Caco-2 (cell line): ENCODE results near the gene A2M. TPM values are rescaled to one million over a fixed set of nuclear protein-coding genes. Genes with fewer than 3 reads are reported as not detected.

Experiments used
- BruUV-seq: library from RNA; stranded (reverse); fragments of 400-500 nt; replicated peaks from 2 replicates; lab custom pipeline; 2021; lab: Mats Ljungman, UMichigan
- CTCF ChIA-PET: fragments of 300-600 bp; sonication (Branson Sonifier 250); formaldehyde crosslinking; loops from one replicate; lab custom pipeline; 2022; ENCODE audit warnings: antibody characterized with exemption; lab: Charles Lee
- POLR2A ChIA-PET: fragments of 300-600 bp; sonication (Branson Sonifier 250); formaldehyde crosslinking; loops from one replicate; lab custom pipeline; 2022; ENCODE audit warnings: antibody characterized with exemption; lab: Charles Lee
- DNase-seq, 2 experiments: peaks; one replicate each; pipeline versions ENCODE4 v3.0.0 to v3.0.0-alpha.2; 2020 to 2022
- H3K27me3 ChIP-seq: replicated peaks from 2 replicates; pipeline ENCODE4 v1.6.0; 2011; ENCODE audit warnings: low read length; ENCODE audit not compliant: control insufficient read depth, insufficient read depth
- H3K36me3 ChIP-seq: 2 replicates; pipeline ENCODE4 v1.5.1; 2011; ENCODE audit warnings: low read length; ENCODE audit not compliant: control insufficient read depth, insufficient read depth
- H3K4me1 ChIP-seq: fragments of 250-450 bp; sonication (Bioruptor Pico); 2 replicates; pipeline ENCODE4 v1.5.1; 2020; ENCODE audit warnings: mild to moderate bottlenecking
- H3K4me3 ChIP-seq: 2 replicates; pipeline ENCODE4 v1.5.1; 2011; ENCODE audit warnings: low read depth, mild to moderate bottlenecking, control low read depth, low read length
- H3K9me3 ChIP-seq: fragments of 250-450 bp; sonication (Bioruptor Pico); 2 replicates; pipeline ENCODE4 v1.5.1; 2020; ENCODE audit warnings: mild to moderate bottlenecking, moderate library complexity
- H3K27ac Mint-ChIP-seq: one replicate; pipeline ENCODE4 v1.8.0; 2022; ENCODE audit warnings: mixed read lengths; ENCODE audit not compliant: unreplicated experiment
- H3K27me3 Mint-ChIP-seq: one replicate; pipeline ENCODE4 v1.8.0; 2022; ENCODE audit warnings: mixed read lengths; ENCODE audit not compliant: insufficient read depth, unreplicated experiment
- H3K36me3 Mint-ChIP-seq: one replicate; pipeline ENCODE4 v1.8.0; 2022; ENCODE audit warnings: mild to moderate bottlenecking, mixed read lengths; ENCODE audit not compliant: insufficient read depth, unreplicated experiment
- H3K4me1 Mint-ChIP-seq: one replicate; pipeline ENCODE4 v1.8.0; 2022; ENCODE audit warnings: low read depth, mixed read lengths; ENCODE audit not compliant: unreplicated experiment
- H3K4me3 Mint-ChIP-seq: one replicate; pipeline ENCODE4 v1.8.0; 2022; ENCODE audit warnings: mild to moderate bottlenecking, moderate library complexity, mixed read lengths; ENCODE audit not compliant: unreplicated experiment
- H3K9me3 Mint-ChIP-seq: one replicate; pipeline ENCODE4 v1.8.0; 2022; ENCODE audit warnings: mixed read lengths; ENCODE audit not compliant: unreplicated experiment
- intact Hi-C: fragments of 100-400 bp; cut with micrococcal nuclease; formaldehyde crosslinking; loops from one replicate; pipeline ENCODE4 v1.10.0; 2022; ENCODE audit not compliant: unreplicated experiment
- total RNA-seq: library from RNA; stranded (reverse); gene quantifications from 2 replicates; pipeline ENCODE4 v1.2.3, GENCODE V29; 2022
- TF ChIP-seq, protein P1 (sequence below), 2 experiments: fragments of 200-600 bp in 1 of 2; IDR thresholded peaks; 1 replicate in 1 of 2; 2 replicates in 1 of 2; pipeline versions ENCODE4 v1.5.1 to v1.8.0; 2011 to 2022; ENCODE audit warnings: antibody characterized with exemption in 1 of 2, control low read depth in 1 of 2, inconsistent platforms in 1 of 2, low read depth in 1 of 2, low read length in 1 of 2, mild to moderate bottlenecking in 1 of 2, moderate library complexity in 1 of 2; ENCODE audit not compliant: insufficient read depth in 1 of 2, severe bottlenecking in 1 of 2, unreplicated experiment in 1 of 2

Gene A2M
- total RNA-seq, 1 experiment from 2014 or later, result 1.00 TPM

DNA sequence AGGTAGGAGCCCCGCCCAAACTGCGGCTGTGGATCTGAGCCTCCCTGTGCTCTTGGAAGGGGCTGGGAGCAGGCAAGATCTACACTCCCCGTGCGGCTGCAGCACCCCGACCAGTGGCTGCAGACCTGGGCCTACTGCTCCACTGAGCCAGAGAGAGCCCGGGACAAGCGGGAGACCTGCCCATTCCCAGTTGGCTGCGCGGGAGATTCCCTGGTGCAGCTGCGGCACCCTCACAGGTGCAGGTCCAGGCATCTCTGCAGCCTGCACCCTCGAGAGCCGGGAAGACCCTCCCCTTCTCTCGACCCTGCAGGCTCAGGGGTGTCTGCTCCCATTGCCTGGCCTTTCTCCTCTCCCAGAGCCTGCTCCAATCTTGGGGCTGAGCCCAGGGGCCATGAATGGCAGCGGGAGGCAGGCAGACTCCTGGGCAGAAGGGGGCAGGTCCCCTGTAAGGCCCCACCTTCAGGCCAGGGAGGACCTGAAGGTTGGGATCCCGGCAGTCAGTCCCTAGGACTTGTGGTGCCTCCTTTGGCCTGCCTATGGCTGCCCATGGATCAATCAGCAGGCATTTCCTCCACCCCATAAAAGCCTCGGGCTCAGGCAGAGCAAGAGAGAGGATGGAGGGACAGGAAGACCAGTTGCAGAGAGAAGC is 8.8 kb upstream of the A2M start:
- ChIA-PET CTCF (no interaction called here), POLR2A (no interaction called here)
- Mint-ChIP-seq H3K27ac (no peak overlapping the region), H3K4me1 (peaks cover 7% of the 10 kb centered on the region), H3K27me3 (no peaks in the 10 kb centered on the region), H3K4me3 (no peak overlapping the region), H3K9me3 (peaks cover 15% of the 10 kb centered on the region), H3K36me3 (no peaks in the 10 kb centered on the region)
- H3K27me3 ChIP-seq, result no peaks in the 10 kb centered on the region
- no peak for DNase-seq
- TF ChIP-seq, protein P1, sequence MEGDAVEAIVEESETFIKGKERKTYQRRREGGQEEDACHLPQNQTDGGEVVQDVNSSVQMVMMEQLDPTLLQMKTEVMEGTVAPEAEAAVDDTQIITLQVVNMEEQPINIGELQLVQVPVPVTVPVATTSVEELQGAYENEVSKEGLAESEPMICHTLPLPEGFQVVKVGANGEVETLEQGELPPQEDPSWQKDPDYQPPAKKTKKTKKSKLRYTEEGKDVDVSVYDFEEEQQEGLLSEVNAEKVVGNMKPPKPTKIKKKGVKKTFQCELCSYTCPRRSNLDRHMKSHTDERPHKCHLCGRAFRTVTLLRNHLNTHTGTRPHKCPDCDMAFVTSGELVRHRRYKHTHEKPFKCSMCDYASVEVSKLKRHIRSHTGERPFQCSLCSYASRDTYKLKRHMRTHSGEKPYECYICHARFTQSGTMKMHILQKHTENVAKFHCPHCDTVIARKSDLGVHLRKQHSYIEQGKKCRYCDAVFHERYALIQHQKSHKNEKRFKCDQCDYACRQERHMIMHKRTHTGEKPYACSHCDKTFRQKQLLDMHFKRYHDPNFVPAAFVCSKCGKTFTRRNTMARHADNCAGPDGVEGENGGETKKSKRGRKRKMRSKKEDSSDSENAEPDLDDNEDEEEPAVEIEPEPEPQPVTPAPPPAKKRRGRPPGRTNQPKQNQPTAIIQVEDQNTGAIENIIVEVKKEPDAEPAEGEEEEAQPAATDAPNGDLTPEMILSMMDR (IDR thresholded peaks at IDR 0.05; ENCODE audit: insufficient read depth in 1 of 2, low read depth in 1 of 2, low read length in 1 of 2, severe bottlenecking in 1 of 2, unreplicated experiment in 1 of 2), result no peak
- H3K4me1 ChIP-seq, result peaks cover 13% of the 10 kb centered on the region
- intact Hi-C loops, result no loop called here
- peaks cover 2% of the 10 kb centered on the region; the same call in 1 of the 2 replicates for H3K36me3 ChIP-seq
- no peak overlapping the region for H3K4me3 ChIP-seq
- BruUV-seq, result no TSS peak
- peaks cover 9% of the 10 kb centered on the region; the same call in 1 of the 2 replicates for H3K9me3 ChIP-seq

DNA sequence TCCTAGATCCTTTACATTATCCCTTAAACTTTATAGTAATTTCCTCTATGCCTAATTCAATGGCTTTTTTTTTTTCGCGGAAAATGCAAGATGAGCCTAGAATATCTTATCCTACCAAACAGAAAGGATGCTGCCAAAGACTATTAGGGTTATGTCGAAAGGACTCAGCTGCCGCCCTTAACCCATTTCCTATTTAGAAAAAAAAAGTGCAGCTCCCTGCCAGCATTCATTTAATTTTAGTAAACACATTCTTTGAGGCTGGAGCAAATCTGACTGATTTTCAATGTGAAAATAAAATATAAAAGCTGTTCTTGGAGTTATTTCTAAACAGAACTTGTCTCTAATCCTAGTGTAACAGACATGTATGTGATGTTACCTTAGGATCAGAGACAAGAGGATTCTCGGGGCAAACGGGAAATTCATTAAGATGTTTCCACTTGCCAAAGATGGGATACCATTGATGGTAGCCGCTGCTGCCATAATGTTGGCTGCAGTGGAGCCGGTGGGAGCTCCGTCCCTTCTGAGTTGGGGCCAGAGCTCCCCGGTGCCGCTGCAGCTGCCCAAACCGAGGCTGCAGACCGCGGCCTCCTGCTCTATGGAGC is 8.2 kb upstream of the A2M start:
- intact Hi-C loops, result no loop called here
- TF ChIP-seq, protein P1 (IDR thresholded peaks at IDR 0.05; ENCODE audit: insufficient read depth in 1 of 2, low read depth in 1 of 2, low read length in 1 of 2, severe bottlenecking in 1 of 2, unreplicated experiment in 1 of 2), result no peak
- no peaks in the 10 kb centered on the region for H3K27me3 Mint-ChIP-seq
- ChIA-PET CTCF (no interaction called here), POLR2A (no interaction called here)
- peaks cover 9% of the 10 kb centered on the region; the same call in 1 of the 2 replicates for H3K9me3 ChIP-seq
- no peaks in the 10 kb centered on the region for H3K36me3 Mint-ChIP-seq
- peaks cover 13% of the 10 kb centered on the region for H3K4me1 ChIP-seq
- peaks cover 7% of the 10 kb centered on the region for H3K4me1 Mint-ChIP-seq
- peaks cover 14% of the 10 kb centered on the region for H3K9me3 Mint-ChIP-seq
- H3K4me3 Mint-ChIP-seq, result no peak overlapping the region
- BruUV-seq, result no TSS peak
- no peak overlapping the region for H3K27ac Mint-ChIP-seq
- H3K4me3 ChIP-seq, result no peak overlapping the region
- peaks cover 2% of the 10 kb centered on the region; the same call in 1 of the 2 replicates for H3K36me3 ChIP-seq
- DNase-seq, result no peak
- no peaks in the 10 kb centered on the region for H3K27me3 ChIP-seq

DNA sequence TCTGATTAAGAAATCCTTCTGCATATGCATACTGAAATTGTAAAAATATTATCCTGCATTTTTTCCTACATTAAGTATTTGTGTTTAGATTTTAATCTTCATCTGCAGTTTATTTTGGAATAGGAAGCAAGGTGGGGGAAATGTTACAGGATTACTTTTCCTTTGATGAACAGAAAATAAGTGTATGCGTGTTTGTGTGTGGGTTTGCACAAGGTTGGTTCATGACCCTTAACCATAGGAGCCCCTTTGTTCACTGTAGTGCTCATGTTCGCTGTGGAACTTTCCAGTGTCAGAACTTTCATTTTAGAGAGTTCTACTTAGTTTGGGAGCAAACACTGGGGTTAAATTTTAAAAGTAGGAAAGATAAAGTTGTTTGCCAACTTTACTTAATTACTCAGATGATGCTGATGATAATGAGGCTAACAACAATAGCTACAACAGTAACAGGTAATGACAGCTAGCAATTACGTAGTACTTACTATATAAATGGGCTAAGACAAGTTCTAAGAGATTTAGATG is 6.4 kb upstream of the A2M start:
- DNase-seq, result peak; percentile 60 to 65

More for the DNA sequence above, 6.4 kb upstream of the A2M start:
- Histone ChIP-seq H3K4me1 (peaks cover 13% of the 10 kb centered on the region), H3K4me3 (no peak overlapping the region), H3K9me3 (peaks cover 2% of the 10 kb centered on the region; the same call in 1 of the 2 replicates), H3K27me3 (no peaks in the 10 kb centered on the region), H3K36me3 (no peaks in the 10 kb centered on the region)
- ChIA-PET CTCF (no interaction called here), POLR2A (no interaction called here)
- Mint-ChIP-seq H3K4me3 (no peak overlapping the region), H3K4me1 (peaks cover 7% of the 10 kb centered on the region), H3K27me3 (no peaks in the 10 kb centered on the region), H3K36me3 (no peaks in the 10 kb centered on the region), H3K27ac (peak overlapping the region; percentile 19), H3K9me3 (peaks cover 7% of the 10 kb centered on the region)
- intact Hi-C loops, result loop anchor here (1.0 kb wide), 2 partner anchors 10 to 58 kb away; no protein-coding TSS in a partner anchor
- TF ChIP-seq, protein P1 (IDR thresholded peaks at IDR 0.05; ENCODE audit: insufficient read depth in 1 of 2, low read depth in 1 of 2, low read length in 1 of 2, severe bottlenecking in 1 of 2, unreplicated experiment in 1 of 2), result no peak
- BruUV-seq, result no TSS peak
